Measurements from ENCODE around the gene SKI. TPM values are rescaled to one million over a fixed set of nuclear protein-coding genes. Genes with fewer than 3 reads are reported as not detected.

Gene SKI
- total RNA-seq, 1 donor from 2014 or later = 66.2 TPM

DNA sequence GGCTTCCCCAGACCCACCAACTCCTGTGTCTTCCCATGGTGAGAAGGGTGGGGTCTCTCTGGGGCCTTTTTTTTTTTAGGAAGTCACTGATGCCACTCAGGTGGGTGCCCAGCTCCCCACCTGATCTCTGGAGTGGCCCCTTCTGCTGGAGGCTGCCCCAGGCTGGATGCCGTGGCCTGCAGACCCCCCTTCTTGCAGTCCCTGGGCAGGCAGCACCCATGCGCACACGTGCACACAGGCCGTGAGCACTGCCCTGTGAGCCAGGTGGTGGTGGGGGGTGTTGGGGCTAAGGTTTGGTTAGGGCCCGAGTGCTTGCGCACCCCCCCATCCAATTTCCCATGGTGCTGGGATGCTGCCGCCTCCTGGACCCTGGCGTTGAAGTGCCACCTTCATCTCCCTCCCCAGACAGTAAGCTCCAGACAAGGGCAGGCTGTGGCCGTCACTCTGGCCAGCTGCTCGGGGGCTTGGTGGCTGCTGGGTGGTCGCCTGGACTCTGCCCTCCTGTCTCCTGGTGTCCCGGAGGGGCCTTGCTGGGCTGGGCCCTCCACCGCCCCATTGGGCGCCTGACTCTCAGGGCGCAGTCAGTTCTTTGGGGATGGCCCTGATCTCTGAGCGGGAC is 50.6 kb downstream of the SKI start:
- no peak overlapping the region for H3K4me3 Mint-ChIP-seq (ENCODE audit: unreplicated experiment)
- peak overlapping the region; percentile 45 for H3K27ac ChIP-seq (ENCODE audit: low read depth, low read length)
- H3K36me3 Mint-ChIP-seq (ENCODE audit: low read depth, unreplicated experiment) = peaks cover 4% of the 10 kb centered on the region
- H3K4me1 Mint-ChIP-seq (ENCODE audit: low read depth, unreplicated experiment) = peaks cover 41% of the 10 kb centered on the region
- H3K4me3 ChIP-seq (ENCODE audit: insufficient read depth, low read depth, low read length) = no peak overlapping the region
- peaks cover 82% of the 10 kb centered on the region for H3K79me2 ChIP-seq (ENCODE audit: insufficient read depth, low read length)
- H3K27me3 ChIP-seq (ENCODE audit: insufficient read depth, low read length) = no peaks in the 10 kb centered on the region
- peaks cover 61% of the 10 kb centered on the region for H4K20me1 ChIP-seq (ENCODE audit: insufficient read depth, low read length)
- no peaks in the 10 kb centered on the region for H3K36me3 ChIP-seq (ENCODE audit: insufficient read depth, low read length)
- H3K9ac ChIP-seq (ENCODE audit: low read length) = peak overlapping the region; percentile 44
- TF ChIP-seq EZH2 (IDR thresholded peaks at IDR 0.05; ENCODE audit: insufficient read depth, low read length) (no peak), CTCF (IDR thresholded peaks at IDR 0.05; ENCODE audit: insufficient read depth, low read depth, low read length) (no peak)
- H3K27me3 Mint-ChIP-seq (ENCODE audit: low read depth, unreplicated experiment) = no peaks in the 10 kb centered on the region
- no peaks in the 10 kb centered on the region for H3K9me3 ChIP-seq (ENCODE audit: insufficient read depth, low read depth, low read length)
- H3K9me3 Mint-ChIP-seq (ENCODE audit: unreplicated experiment) = no peaks in the 10 kb centered on the region
- H3K4me1 ChIP-seq (ENCODE audit: insufficient read depth, low read length) = peaks cover 42% of the 10 kb centered on the region
- peak overlapping the region; percentile 68 for H3K4me2 ChIP-seq (ENCODE audit: low read length)
- FAIRE-seq = no peak
- H2AFZ ChIP-seq (ENCODE audit: low read depth, low read length) = no peak overlapping the region
- DNase-seq (ENCODE audit: low read depth) = no peak
- peak overlapping the region; percentile 86 for H3K27ac Mint-ChIP-seq (ENCODE audit: unreplicated experiment)

- Histone ChIP-seq H3K27ac (ENCODE audit: low read depth, low read length) (peak overlapping the region; percentile 61), H3K4me3 (ENCODE audit: insufficient read depth, low read depth, low read length) (no peak overlapping the region), H4K20me1 (ENCODE audit: insufficient read depth, low read length) (peaks cover 61% of the 10 kb centered on the region), H3K4me2 (ENCODE audit: low read length) (peak overlapping the region; percentile 68), H3K36me3 (ENCODE audit: insufficient read depth, low read length) (no peaks in the 10 kb centered on the region), H2AFZ (ENCODE audit: low read depth, low read length) (no peak overlapping the region), H3K79me2 (ENCODE audit: insufficient read depth, low read length) (peaks cover 82% of the 10 kb centered on the region), H3K9me3 (ENCODE audit: insufficient read depth, low read depth, low read length) (no peaks in the 10 kb centered on the region), H3K4me1 (ENCODE audit: insufficient read depth, low read length) (peaks cover 42% of the 10 kb centered on the region), H3K27me3 (ENCODE audit: insufficient read depth, low read length) (no peaks in the 10 kb centered on the region), H3K9ac (ENCODE audit: low read length) (peak overlapping the region; percentile 57)
- peak overlapping the region; percentile 86 for H3K27ac Mint-ChIP-seq (ENCODE audit: unreplicated experiment)
- no peaks in the 10 kb centered on the region for H3K27me3 Mint-ChIP-seq (ENCODE audit: low read depth, unreplicated experiment)
- DNase-seq (ENCODE audit: low read depth) (peak; percentile 96), FAIRE-seq (peak; percentile 62)
- no peaks in the 10 kb centered on the region for H3K9me3 Mint-ChIP-seq (ENCODE audit: unreplicated experiment)
- peaks cover 4% of the 10 kb centered on the region for H3K36me3 Mint-ChIP-seq (ENCODE audit: low read depth, unreplicated experiment)
- H3K4me1 Mint-ChIP-seq (ENCODE audit: low read depth, unreplicated experiment) = peaks cover 40% of the 10 kb centered on the region
- TF ChIP-seq EZH2 (IDR thresholded peaks at IDR 0.05; ENCODE audit: insufficient read depth, low read length) (no peak), CTCF (IDR thresholded peaks at IDR 0.05; ENCODE audit: insufficient read depth, low read depth, low read length) (no peak)
- no peak overlapping the region for H3K4me3 Mint-ChIP-seq (ENCODE audit: unreplicated experiment)
Measured at GRCh38 chr1:2279210-2279639, 51.1 kb downstream of the SKI start.

- FAIRE-seq (no peak), DNase-seq (ENCODE audit: low read depth) (no peak)
- H3K79me2 ChIP-seq (ENCODE audit: insufficient read depth, low read length) = peaks cover 82% of the 10 kb centered on the region
- H3K4me1 ChIP-seq (ENCODE audit: insufficient read depth, low read length) = peaks cover 42% of the 10 kb centered on the region
- H3K27ac ChIP-seq (ENCODE audit: low read depth, low read length) = peak overlapping the region; percentile 61
- no peak overlapping the region for H3K4me3 ChIP-seq (ENCODE audit: insufficient read depth, low read depth, low read length)
- H3K9ac ChIP-seq (ENCODE audit: low read length) = peak overlapping the region; percentile 57
- H4K20me1 ChIP-seq (ENCODE audit: insufficient read depth, low read length) = peaks cover 61% of the 10 kb centered on the region
- H3K4me2 ChIP-seq (ENCODE audit: low read length) = peak overlapping the region; percentile 68
- H3K27ac Mint-ChIP-seq (ENCODE audit: unreplicated experiment) = peak overlapping the region; percentile 86
- H3K9me3 ChIP-seq (ENCODE audit: insufficient read depth, low read depth, low read length) = no peaks in the 10 kb centered on the region
- H3K27me3 ChIP-seq (ENCODE audit: insufficient read depth, low read length) = no peaks in the 10 kb centered on the region
- TF ChIP-seq CTCF (IDR thresholded peaks at IDR 0.05; ENCODE audit: insufficient read depth, low read depth, low read length) (no peak), EZH2 (IDR thresholded peaks at IDR 0.05; ENCODE audit: insufficient read depth, low read length) (no peak)
- no peak overlapping the region for H3K4me3 Mint-ChIP-seq (ENCODE audit: unreplicated experiment)
- H3K9me3 Mint-ChIP-seq (ENCODE audit: unreplicated experiment) = no peaks in the 10 kb centered on the region
- H3K27me3 Mint-ChIP-seq (ENCODE audit: low read depth, unreplicated experiment) = no peaks in the 10 kb centered on the region
- H3K36me3 ChIP-seq (ENCODE audit: insufficient read depth, low read length) = no peaks in the 10 kb centered on the region
- H3K36me3 Mint-ChIP-seq (ENCODE audit: low read depth, unreplicated experiment) = peaks cover 4% of the 10 kb centered on the region
- H3K4me1 Mint-ChIP-seq (ENCODE audit: low read depth, unreplicated experiment) = peaks cover 42% of the 10 kb centered on the region
- no peak overlapping the region for H2AFZ ChIP-seq (ENCODE audit: low read depth, low read length)
Measured at GRCh38 chr1:2279817-2280216, 51.7 kb downstream of the SKI start.

Data from astrocyte (in vitro differentiated cells and primary cell).